Measurements from ENCODE around the gene MRPL9.
A peak's percentile ranks its signal among the peaks of the same experiment; 100 is the strongest.

Gene MRPL9

GRCh38 chr1:151762941-151763921 is at the start of gene MRPL9:
Gene MRPL9 (minus strand): TSS chr1:151763496. CDS start chr1:151763479, 17 bp downstream.
- Histone ChIP-seq H3K27me3 (ENCODE audit: low read depth, low read length) (no peaks in the 10 kb centered on the region), H3K36me3 (ENCODE audit: control insufficient read depth in 1 of 2, insufficient read depth in 2 of 2, low read length in 2 of 2) (peaks cover 30 to 31% of the 10 kb centered on the region in 2 donors), H3K4me1 (ENCODE audit: control insufficient read depth in 1 of 2, insufficient read depth in 2 of 2, low read length in 2 of 2) (peaks cover 6 to 14% of the 10 kb centered on the region in 2 donors), H3K27ac (ENCODE audit: low read length) (peak within 1 kb of the TSS; percentile 96), H3K4me3 (ENCODE audit: low read depth in 1 of 2, low read length in 2 of 2) (peak within 1 kb of the TSS; percentile 84 to 88), H3K9me3 (ENCODE audit: control insufficient read depth in 1 of 2, low read length in 2 of 2) (no peaks in the 10 kb centered on the region)

GRCh38 chr1:151811181-151811580 is 47.9 kb upstream of the MRPL9 start:
- Histone ChIP-seq H3K9me3 (ENCODE audit: control insufficient read depth in 1 of 2, low read length in 2 of 2) (no peaks in the 10 kb centered on the region), H3K4me1 (ENCODE audit: control insufficient read depth in 1 of 2, insufficient read depth in 2 of 2, low read length in 2 of 2) (no peaks in the 10 kb centered on the region), H3K27me3 (ENCODE audit: low read depth, low read length) (no peaks in the 10 kb centered on the region), H3K4me3 (ENCODE audit: low read depth in 1 of 2, low read length in 2 of 2) (no peak overlapping the region), H3K27ac (ENCODE audit: low read length) (no peak overlapping the region), H3K36me3 (ENCODE audit: control insufficient read depth in 1 of 2, insufficient read depth in 2 of 2, low read length in 2 of 2) (no peaks in the 10 kb centered on the region)

GRCh38 chr1:151809985-151810556 is 46.8 kb upstream of the MRPL9 start:
- Histone ChIP-seq H3K36me3 (ENCODE audit: control insufficient read depth in 1 of 2, insufficient read depth in 2 of 2, low read length in 2 of 2) (no peaks in the 10 kb centered on the region), H3K4me1 (ENCODE audit: control insufficient read depth in 1 of 2, insufficient read depth in 2 of 2, low read length in 2 of 2) (no peaks in the 10 kb centered on the region), H3K27me3 (ENCODE audit: low read depth, low read length) (no peaks in the 10 kb centered on the region), H3K9me3 (ENCODE audit: control insufficient read depth in 1 of 2, low read length in 2 of 2) (no peaks in the 10 kb centered on the region), H3K4me3 (ENCODE audit: low read depth in 1 of 2, low read length in 2 of 2) (no peak overlapping the region), H3K27ac (ENCODE audit: low read length) (no peak overlapping the region)

- H3K27ac ChIP-seq (ENCODE audit: low read length), result no peak overlapping the region
Observed at GRCh38 chr1:151809290-151809984, 46.1 kb upstream of the MRPL9 start.

GRCh38 chr1:151807766-151808165 is 44.5 kb upstream of the MRPL9 start:
- Histone ChIP-seq H3K27me3 (ENCODE audit: low read depth, low read length) (no peaks in the 10 kb centered on the region), H3K4me3 (ENCODE audit: low read depth in 1 of 2, low read length in 2 of 2) (no peak overlapping the region), H3K36me3 (ENCODE audit: control insufficient read depth in 1 of 2, insufficient read depth in 2 of 2, low read length in 2 of 2) (no peaks in the 10 kb centered on the region), H3K27ac (ENCODE audit: low read length) (no peak overlapping the region), H3K9me3 (ENCODE audit: control insufficient read depth in 1 of 2, low read length in 2 of 2) (no peaks in the 10 kb centered on the region), H3K4me1 (ENCODE audit: control insufficient read depth in 1 of 2, insufficient read depth in 2 of 2, low read length in 2 of 2) (no peaks in the 10 kb centered on the region)

More at GRCh38 chr1:151809290-151809984, 46.1 kb upstream of the MRPL9 start:
- Histone ChIP-seq H3K4me1 (ENCODE audit: control insufficient read depth in 1 of 2, insufficient read depth in 2 of 2, low read length in 2 of 2) (no peaks in the 10 kb centered on the region), H3K36me3 (ENCODE audit: control insufficient read depth in 1 of 2, insufficient read depth in 2 of 2, low read length in 2 of 2) (no peaks in the 10 kb centered on the region), H3K9me3 (ENCODE audit: control insufficient read depth in 1 of 2, low read length in 2 of 2) (no peaks in the 10 kb centered on the region), H3K27me3 (ENCODE audit: low read depth, low read length) (no peaks in the 10 kb centered on the region), H3K4me3 (ENCODE audit: low read depth in 1 of 2, low read length in 2 of 2) (no peak overlapping the region)

GRCh38 chr1:151807131-151807530 is 43.8 kb upstream of the MRPL9 start:
- Histone ChIP-seq H3K27ac (ENCODE audit: low read length) (no peak overlapping the region), H3K36me3 (ENCODE audit: control insufficient read depth in 1 of 2, insufficient read depth in 2 of 2, low read length in 2 of 2) (no peaks in the 10 kb centered on the region), H3K4me1 (ENCODE audit: control insufficient read depth in 1 of 2, insufficient read depth in 2 of 2, low read length in 2 of 2) (no peaks in the 10 kb centered on the region), H3K9me3 (ENCODE audit: control insufficient read depth in 1 of 2, low read length in 2 of 2) (no peaks in the 10 kb centered on the region), H3K4me3 (ENCODE audit: low read depth in 1 of 2, low read length in 2 of 2) (no peak overlapping the region), H3K27me3 (ENCODE audit: low read depth, low read length) (no peaks in the 10 kb centered on the region)

- no peak overlapping the region for H3K4me3 ChIP-seq (ENCODE audit: low read depth in 1 of 2, low read length in 2 of 2)
- no peaks in the 10 kb centered on the region for H3K4me1 ChIP-seq (ENCODE audit: control insufficient read depth in 1 of 2, insufficient read depth in 2 of 2, low read length in 2 of 2)
- H3K9me3 ChIP-seq (ENCODE audit: control insufficient read depth in 1 of 2, low read length in 2 of 2), result no peaks in the 10 kb centered on the region
- H3K27ac ChIP-seq (ENCODE audit: low read length), result no peak overlapping the region
- H3K27me3 ChIP-seq (ENCODE audit: low read depth, low read length), result no peaks in the 10 kb centered on the region
- no peaks in the 10 kb centered on the region for H3K36me3 ChIP-seq (ENCODE audit: control insufficient read depth in 1 of 2, insufficient read depth in 2 of 2, low read length in 2 of 2)
Observed at GRCh38 chr1:151806170-151806569, 42.9 kb upstream of the MRPL9 start.

- H3K4me3 ChIP-seq (ENCODE audit: low read depth in 1 of 2, low read length in 2 of 2), result no peak within 1 kb of the TSS
- no peaks in the 10 kb centered on the region for H3K36me3 ChIP-seq (ENCODE audit: control insufficient read depth in 1 of 2, insufficient read depth in 2 of 2, low read length in 2 of 2)
- H3K9me3 ChIP-seq (ENCODE audit: control insufficient read depth in 1 of 2, low read length in 2 of 2), result no peaks in the 10 kb centered on the region
- H3K27ac ChIP-seq (ENCODE audit: low read length), result no peak within 1 kb of the TSS
- no peaks in the 10 kb centered on the region for H3K27me3 ChIP-seq (ENCODE audit: low read depth, low read length)
- H3K4me1 ChIP-seq (ENCODE audit: control insufficient read depth in 1 of 2, insufficient read depth in 2 of 2, low read length in 2 of 2), result no peaks in the 10 kb centered on the region
Observed at GRCh38 chr1:151805066-151805820, 41.9 kb upstream of the MRPL9 start, which contains the start of gene LINGO4. Gene LINGO4 (minus strand): TSS chr1:151805419. CDS start chr1:151802704, 2,715 bp downstream.

- no peaks in the 10 kb centered on the region for H3K9me3 ChIP-seq (ENCODE audit: control insufficient read depth in 1 of 2, low read length in 2 of 2)
- no peak overlapping the region for H3K27ac ChIP-seq (ENCODE audit: low read length)
- no peaks in the 10 kb centered on the region for H3K27me3 ChIP-seq (ENCODE audit: low read depth, low read length)
- H3K36me3 ChIP-seq (ENCODE audit: control insufficient read depth in 1 of 2, insufficient read depth in 2 of 2, low read length in 2 of 2), result no peaks in the 10 kb centered on the region
- H3K4me1 ChIP-seq (ENCODE audit: control insufficient read depth in 1 of 2, insufficient read depth in 2 of 2, low read length in 2 of 2), result no peaks in the 10 kb centered on the region
- H3K4me3 ChIP-seq (ENCODE audit: low read depth in 1 of 2, low read length in 2 of 2), result no peak overlapping the region
Observed at GRCh38 chr1:151803915-151804314, 40.6 kb upstream of the MRPL9 start.

- H3K4me1 ChIP-seq (ENCODE audit: control insufficient read depth in 1 of 2, insufficient read depth in 2 of 2, low read length in 2 of 2), result no peaks in the 10 kb centered on the region
- H3K9me3 ChIP-seq (ENCODE audit: control insufficient read depth in 1 of 2, low read length in 2 of 2), result no peaks in the 10 kb centered on the region
- no peaks in the 10 kb centered on the region for H3K36me3 ChIP-seq (ENCODE audit: control insufficient read depth in 1 of 2, insufficient read depth in 2 of 2, low read length in 2 of 2)
- no peak overlapping the region for H3K4me3 ChIP-seq (ENCODE audit: low read depth in 1 of 2, low read length in 2 of 2)
- H3K27me3 ChIP-seq (ENCODE audit: low read depth, low read length), result no peaks in the 10 kb centered on the region
- no peak overlapping the region for H3K27ac ChIP-seq (ENCODE audit: low read length)
Observed at GRCh38 chr1:151803164-151803563, 39.9 kb upstream of the MRPL9 start.

All from muscle layer of duodenum (tissue), 2 donors.